CD14-positive monocyte (primary cell): Measurements from ENCODE around the gene KRTAP3-1. TPM values are rescaled to one million over a fixed set of nuclear protein-coding genes. Genes with fewer than 3 reads are reported as not detected.
"Not testable (repeated sequence)": the region's sequence is repeated elsewhere in the genome, so short reads cannot be mapped to it uniquely, and the experiment has no call there.

Experiments
- DNase-seq, 3 donors: peaks; one replicate each; pipeline ENCODE4 v3.0.0-alpha.2; 2011 to 2022
- H2AFZ ChIP-seq: 2 replicates; pipeline ENCODE4 v1.6.0; 2012; ENCODE audit warnings: mild to moderate bottlenecking, low read depth, low read length, inconsistent platforms; ENCODE audit not compliant: insufficient read depth, poor library complexity, severe bottlenecking
- H3K27ac ChIP-seq, 2 donors: 1 replicate in 1 of 2; 2 replicates in 1 of 2; pipeline ENCODE4 v1.5.1; 2012 to 2013; ENCODE audit warnings: low read length in 2 of 2, control low read depth in 1 of 2, inconsistent platforms in 1 of 2, low read depth in 1 of 2, mild to moderate bottlenecking in 1 of 2
- H3K27me3 ChIP-seq, 2 donors: one replicate each; pipeline versions ENCODE4 v1.6.0 to v1.6.1; 2011 to 2013; ENCODE audit warnings: low read length in 2 of 2; ENCODE audit not compliant: control insufficient read depth in 2 of 2, insufficient read depth in 2 of 2
- H3K36me3 ChIP-seq, 2 donors: replicated peaks in 1 of 2; 1 replicate in 1 of 2; 2 replicates in 1 of 2; pipeline versions ENCODE4 v1.5.1 to v1.6.1; 2012 to 2013; ENCODE audit warnings: low read length in 2 of 2, control low read depth in 1 of 2, inconsistent platforms in 1 of 2, mild to moderate bottlenecking in 1 of 2; ENCODE audit not compliant: insufficient read depth in 2 of 2, control insufficient read depth in 1 of 2
- H3K4me1 ChIP-seq, 2 donors: 1 replicate in 1 of 2; 2 replicates in 1 of 2; pipeline versions ENCODE4 v1.5.1 to v1.6.1; 2012 to 2013; ENCODE audit warnings: low read length in 2 of 2, control low read depth in 1 of 2, inconsistent platforms in 1 of 2, mild to moderate bottlenecking in 1 of 2, moderate library complexity in 1 of 2; ENCODE audit not compliant: insufficient read depth in 2 of 2, control insufficient read depth in 1 of 2
- H3K4me2 ChIP-seq: replicated peaks from 2 replicates; pipeline ENCODE3; 2012; ENCODE audit warnings: low read length, moderate library complexity, mild to moderate bottlenecking; ENCODE audit not compliant: poor library complexity, severe bottlenecking; ENCODE audit errors: extremely low read depth
- H3K4me3 ChIP-seq, 3 experiments: fragments of 200-600 bp in 1 of 3; sonication (generic) in 1 of 3; replicated peaks in 1 of 3; 1 replicate in 2 of 3; 2 replicates in 1 of 3; pipeline ENCODE4 v1.5.1; 2011 to 2013; ENCODE audit warnings: low read length in 3 of 3, mild to moderate bottlenecking in 3 of 3, control low read depth in 2 of 3, low read depth in 2 of 3, inconsistent platforms in 1 of 3, moderate library complexity in 1 of 3
- H3K79me2 ChIP-seq: 2 replicates; pipeline ENCODE4 v1.6.0; 2012; ENCODE audit warnings: mild to moderate bottlenecking, control low read depth, inconsistent platforms, low read length, moderate library complexity; ENCODE audit not compliant: insufficient read depth
- H3K9ac ChIP-seq: 2 replicates; pipeline ENCODE4 v1.6.0; 2017; ENCODE audit warnings: low read length, mild to moderate bottlenecking; ENCODE audit not compliant: insufficient read depth, poor library complexity, severe bottlenecking
- H3K9me3 ChIP-seq, 2 donors: replicated peaks in 1 of 2; 1 replicate in 1 of 2; 2 replicates in 1 of 2; pipeline versions ENCODE4 v1.5.1 to v1.6.1; 2012 to 2013; ENCODE audit warnings: low read length in 2 of 2, control low read depth in 1 of 2; ENCODE audit not compliant: control insufficient read depth in 1 of 2, insufficient read depth in 1 of 2
- H4K20me1 ChIP-seq: 2 replicates; pipeline ENCODE4 v1.6.0; 2012; ENCODE audit warnings: mild to moderate bottlenecking, low read length, control low read depth, moderate library complexity; ENCODE audit not compliant: insufficient read depth
- H3K27ac Mint-ChIP-seq, 7 donors: one replicate each; pipeline ENCODE4 v1.8.0; 2020; ENCODE audit warnings: mild to moderate bottlenecking in 7 of 7, mixed read lengths in 7 of 7, moderate library complexity in 6 of 7, inconsistent platforms in 2 of 7
- H3K27me3 Mint-ChIP-seq, 3 donors: one replicate each; pipeline ENCODE4 v1.8.0; 2021 to 2022; ENCODE audit warnings: low read depth in 3 of 3, mild to moderate bottlenecking in 3 of 3, mixed read lengths in 3 of 3, moderate library complexity in 3 of 3, inconsistent platforms in 1 of 3
- H3K36me3 Mint-ChIP-seq, 2 donors: one replicate each; pipeline ENCODE4 v1.8.0; 2020; ENCODE audit warnings: mixed read lengths in 2 of 2, inconsistent platforms in 1 of 2, mild to moderate bottlenecking in 1 of 2
- H3K4me1 Mint-ChIP-seq: one replicate; pipeline ENCODE4 v1.8.0; 2020; ENCODE audit warnings: mild to moderate bottlenecking, mixed read lengths
- H3K4me3 Mint-ChIP-seq, 2 donors: one replicate each; pipeline ENCODE4 v1.8.0; 2020; ENCODE audit warnings: mild to moderate bottlenecking in 2 of 2, mixed read lengths in 2 of 2, moderate library complexity in 1 of 2
- H3K9me3 Mint-ChIP-seq, 7 donors: one replicate each; pipeline ENCODE4 v1.8.0; 2020 to 2022; ENCODE audit warnings: mixed read lengths in 7 of 7, mild to moderate bottlenecking in 6 of 7, moderate library complexity in 6 of 7, inconsistent platforms in 2 of 7
- CTCF ChIP-seq: fragments of 200-600 bp; IDR thresholded peaks from one replicate; pipeline ENCODE4 v1.8.0; 2022; ENCODE audit warnings: antibody characterized with exemption, mild to moderate bottlenecking
- WGBS: methylation state at CpG from one replicate; pipeline ENCODE4 v1.1.5; 2013; ENCODE audit warnings: missing lambda C conversion rate; ENCODE audit not compliant: insufficient coverage; 5-methylcytosine and 5-hydroxymethylcytosine counted together
- intact Hi-C, 2 donors: fragments of 100-400 bp; cut with micrococcal nuclease; formaldehyde crosslinking; loops; one replicate each; pipeline versions ENCODE4 v1.15.0 to v1.15.1; 2023
- polyA plus RNA-seq, 3 donors: library from polyadenylated mRNA; depleted of rRNA in 1 of 3; unstranded in 2 of 3; stranded (reverse) in 1 of 3; fragments of 300-500 nt in 2 of 3; fragments of >200 nt in 1 of 3; fragmentation: Illumina TruSeq in 2 of 3; gene quantifications; 1 replicate in 2 of 3; 2 replicates in 1 of 3; pipeline ENCODE4 v1.2.3, GENCODE V29; 2012 to 2021

Gene KRTAP3-1
- polyA plus RNA-seq, 3 donors = not detected

GRCh38 chr17:41042953-41043352 lies 34.0 kb upstream of the KRTAP3-1 start:
- no CpG with 5 or more reads among the region's 1 CpG for WGBS
- no peaks in the 10 kb centered on the region for H3K9me3 ChIP-seq
- H3K27ac Mint-ChIP-seq = no peak overlapping the region
- H3K36me3 Mint-ChIP-seq = no peaks in the 10 kb centered on the region
- no peak for DNase-seq
- H3K27ac ChIP-seq = no peak overlapping the region
- no peak for TF ChIP-seq CTCF
- H3K4me1 ChIP-seq = no peaks in the 10 kb centered on the region
- intact Hi-C loops = no loop called here
- no peaks in the 10 kb centered on the region for H3K4me1 Mint-ChIP-seq
- H3K79me2 ChIP-seq = no peaks in the 10 kb centered on the region
- H3K4me2 ChIP-seq = no peak overlapping the region
- no peak overlapping the region for H2AFZ ChIP-seq
- no peaks in the 10 kb centered on the region for H3K36me3 ChIP-seq
- no peak overlapping the region for H3K9ac ChIP-seq
- H3K4me3 ChIP-seq = no peak overlapping the region
- peaks cover 7 to 21% (median 12%) of the 10 kb centered on the region in 3 donors for H3K27me3 Mint-ChIP-seq
- H3K4me3 Mint-ChIP-seq = no peak overlapping the region
- H3K9me3 Mint-ChIP-seq = peaks cover 0 to 7% (median 2%) of the 10 kb centered on the region in 7 donors
- no peaks in the 10 kb centered on the region for H4K20me1 ChIP-seq
- peaks cover 4 to 5% of the 10 kb centered on the region in 2 donors for H3K27me3 ChIP-seq

GRCh38 chr17:41040783-41041571 lies 32.0 kb upstream of the KRTAP3-1 start, which contains the start of gene KRTAP1-1:
TSS of gene KRTAP1-1 (minus strand) at chr17:41041450. CDS start at chr17:41041397, 53 bp downstream.
- H4K20me1 ChIP-seq, H3K27me3 Mint-ChIP-seq, H3K9me3 ChIP-seq, H3K9me3 Mint-ChIP-seq, H3K9ac ChIP-seq, H3K4me2 ChIP-seq, H3K36me3 Mint-ChIP-seq, H3K36me3 ChIP-seq, H3K27me3 ChIP-seq, intact Hi-C loops, H3K4me3 Mint-ChIP-seq, H2AFZ ChIP-seq, H3K27ac ChIP-seq, H3K4me1 Mint-ChIP-seq, H3K4me1 ChIP-seq, H3K4me3 ChIP-seq, H3K27ac Mint-ChIP-seq, H3K79me2 ChIP-seq, DNase-seq: not testable (repeated sequence)
- WGBS = 94% methylated on average over 6 of the region's 14 CpGs
